DMS153 treated with DMSO at 0.1 percent for 48 hours (cell line): ENCODE results near the gene THAP8.

Experiments used
- DNase-seq: peaks from one replicate; lab custom pipeline; 2025; ENCODE audit not compliant: unreplicated experiment; lab: John Stamatoyannopoulos, UW

THAP8 gene, protein sequence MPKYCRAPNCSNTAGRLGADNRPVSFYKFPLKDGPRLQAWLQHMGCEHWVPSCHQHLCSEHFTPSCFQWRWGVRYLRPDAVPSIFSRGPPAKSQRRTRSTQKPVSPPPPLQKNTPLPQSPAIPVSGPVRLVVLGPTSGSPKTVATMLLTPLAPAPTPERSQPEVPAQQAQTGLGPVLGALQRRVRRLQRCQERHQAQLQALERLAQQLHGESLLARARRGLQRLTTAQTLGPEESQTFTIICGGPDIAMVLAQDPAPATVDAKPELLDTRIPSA

DNA sequence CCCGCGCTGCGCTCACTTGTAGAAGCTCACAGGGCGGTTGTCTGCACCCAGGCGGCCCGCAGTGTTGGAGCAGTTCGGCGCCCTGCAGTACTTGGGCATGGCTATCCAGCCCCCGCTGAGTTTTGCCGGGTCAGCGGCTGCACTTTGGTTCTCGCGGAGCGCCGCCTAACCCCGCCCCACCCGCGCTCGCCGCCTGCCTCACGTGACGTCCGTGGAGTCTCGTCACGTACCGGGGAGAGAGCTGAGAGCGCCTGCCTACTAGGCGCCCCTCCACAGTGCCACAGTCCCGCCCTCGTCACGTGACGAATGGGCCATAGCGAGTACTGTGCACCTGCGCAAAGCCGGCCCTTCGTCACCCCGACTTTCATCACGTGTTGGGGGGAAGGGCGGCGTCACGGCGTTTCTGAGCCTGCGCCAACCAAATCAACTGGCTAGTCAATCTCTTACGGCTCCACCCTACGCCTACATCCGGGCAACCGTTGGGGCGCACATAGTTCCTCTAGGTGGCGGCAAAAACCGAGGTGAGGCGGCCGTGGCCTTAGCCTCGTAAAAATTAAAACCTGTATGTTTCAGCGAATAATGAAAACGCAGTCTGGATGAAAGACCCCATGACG is at the start of gene THAP8:
Gene THAP8 (minus strand): TSS at position 167 of the 614 bp plus-strand sequence. CDS start 68 bp downstream, at position 99.
- peak; percentile 97 for DNase-seq

DNA sequence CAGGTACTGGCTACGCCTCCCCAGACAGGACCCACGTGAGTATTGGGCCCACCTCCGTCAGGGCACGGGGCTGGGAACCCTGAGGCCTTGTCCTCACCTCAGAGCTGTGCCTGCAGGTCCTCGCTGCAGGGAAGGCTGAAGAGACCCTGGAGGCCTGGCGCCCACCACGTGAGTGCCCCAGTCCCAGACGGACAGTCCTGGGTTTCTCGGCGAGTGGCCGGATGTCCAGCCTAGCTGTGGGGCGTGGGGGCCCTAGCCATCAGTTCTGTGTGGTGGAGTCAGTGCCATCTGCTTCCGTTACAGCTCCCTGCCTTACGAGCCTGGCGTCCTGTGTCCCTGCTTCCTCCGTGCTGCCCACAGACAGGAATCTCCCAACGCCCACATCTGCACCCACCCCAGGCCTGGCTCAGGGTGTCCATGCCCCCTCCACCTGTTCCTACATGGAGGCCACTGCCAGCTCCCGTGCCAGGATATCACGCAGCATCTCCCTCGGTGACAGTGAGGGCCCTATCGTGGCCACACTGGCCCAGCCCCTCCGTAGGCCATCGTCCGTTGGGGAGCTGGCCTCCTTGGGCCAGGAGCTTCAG is 49.0 kb upstream of the THAP8 start:
- DNase-seq: no peak

DNA sequence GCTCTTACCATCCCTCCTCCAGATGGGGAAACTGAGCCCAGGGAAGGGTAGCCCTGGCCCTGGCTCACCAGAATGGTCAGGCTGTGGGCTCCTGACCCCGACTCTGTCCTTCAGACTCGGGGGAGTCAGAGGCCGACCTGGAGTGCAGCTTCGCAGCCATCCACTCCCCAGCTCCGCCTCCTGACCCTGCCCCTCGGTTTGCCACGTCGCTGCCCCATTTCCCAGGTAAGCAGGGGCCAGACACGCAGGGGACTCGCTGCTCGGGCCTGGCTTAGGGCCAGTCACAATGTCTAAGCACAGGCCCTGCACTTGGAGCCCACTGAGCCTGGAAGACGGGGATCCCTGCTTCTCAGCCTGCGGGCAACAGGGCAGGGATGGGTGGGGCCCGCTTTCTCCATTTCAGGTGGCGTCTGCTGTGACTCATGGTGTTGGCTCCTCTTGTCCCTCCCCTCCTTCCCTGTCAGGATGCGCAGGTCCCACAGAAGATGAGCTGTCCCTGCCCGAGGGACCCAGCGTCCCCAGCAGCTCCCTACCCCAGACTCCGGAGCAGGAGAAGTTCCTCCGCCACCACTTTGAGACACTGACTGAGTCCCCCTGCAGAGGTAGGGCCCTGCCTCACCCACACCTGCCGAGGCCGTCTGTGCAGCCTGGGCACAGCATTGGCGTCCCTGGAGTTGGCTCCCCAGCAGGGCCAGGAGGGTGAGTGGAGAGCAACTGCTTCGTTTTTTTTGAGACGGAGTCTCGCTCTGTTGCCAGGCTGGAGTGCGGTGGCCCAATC is 47.7 kb upstream of the THAP8 start:
- DNase-seq: no peak

DNA sequence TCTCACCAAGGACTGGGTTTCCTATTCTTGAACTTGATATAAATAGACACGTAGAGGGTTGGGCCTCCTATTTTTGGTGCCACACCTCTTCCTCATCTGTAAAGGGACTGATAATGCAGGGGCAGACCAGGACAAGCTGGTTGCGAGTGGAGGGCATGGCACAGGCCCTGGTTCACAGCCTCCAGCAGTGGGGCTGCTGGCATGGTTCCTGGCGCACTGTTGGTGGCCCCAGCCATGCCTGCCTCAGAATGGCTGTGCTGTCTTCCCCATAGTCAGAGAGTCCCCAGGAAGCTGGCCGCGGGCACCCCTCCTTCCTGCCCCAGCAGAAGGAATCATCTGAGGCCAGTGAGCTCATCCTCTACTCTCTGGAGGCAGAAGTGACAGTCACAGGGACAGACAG is 46.4 kb upstream of the THAP8 start:
- no peak for DNase-seq

DNA sequence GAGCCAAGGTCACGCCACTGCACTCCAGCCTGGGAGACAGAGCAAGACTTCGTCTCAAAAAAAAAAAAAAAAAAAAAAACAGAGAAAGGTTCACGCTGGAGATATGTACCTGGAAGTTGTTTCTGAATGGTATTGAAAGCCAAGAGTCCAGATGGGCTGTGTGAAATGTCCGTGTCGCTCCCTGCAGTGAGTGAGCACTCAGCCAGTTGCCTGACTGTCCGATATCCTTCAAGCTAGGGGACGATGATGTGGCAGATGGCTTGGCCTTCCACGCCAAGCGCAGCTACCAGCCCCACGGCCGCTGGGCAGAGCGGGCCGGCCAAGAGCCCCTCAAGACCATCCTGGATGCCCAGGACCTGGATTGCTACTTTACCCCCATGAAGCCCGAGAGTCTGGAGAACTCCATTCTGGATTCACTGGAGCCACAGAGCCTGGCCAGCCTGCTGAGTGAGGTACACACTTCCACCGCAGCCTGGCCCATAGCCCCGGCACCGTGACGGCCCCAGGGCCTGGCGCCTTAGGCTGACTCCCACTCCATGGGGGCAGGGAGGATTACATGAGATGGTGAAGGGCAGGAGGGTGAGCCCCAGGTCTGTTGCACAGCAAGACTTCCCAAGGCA is 45.2 kb upstream of the THAP8 start:
- no peak for DNase-seq

DNA sequence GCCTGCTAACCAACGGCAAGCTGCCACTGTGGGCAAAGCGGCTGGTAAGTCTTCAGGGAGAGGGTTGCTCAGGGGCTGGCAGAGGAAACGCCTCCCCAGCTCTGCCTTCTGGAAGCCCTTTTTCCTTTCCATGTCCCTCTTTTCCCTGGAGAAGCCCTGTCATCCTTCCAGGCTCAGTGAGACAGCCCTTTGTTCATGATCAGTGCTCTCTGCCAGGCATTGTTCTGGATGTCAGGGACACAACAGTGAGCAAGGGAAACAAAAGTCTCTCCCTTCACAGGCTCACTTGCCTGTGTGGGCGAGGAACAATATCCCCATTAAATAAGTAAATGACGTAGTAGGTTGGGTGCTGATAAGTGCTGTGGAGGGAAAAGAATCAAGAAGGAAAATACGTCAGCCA is 43.0 kb upstream of the THAP8 start:
- DNase-seq: no peak

DNA sequence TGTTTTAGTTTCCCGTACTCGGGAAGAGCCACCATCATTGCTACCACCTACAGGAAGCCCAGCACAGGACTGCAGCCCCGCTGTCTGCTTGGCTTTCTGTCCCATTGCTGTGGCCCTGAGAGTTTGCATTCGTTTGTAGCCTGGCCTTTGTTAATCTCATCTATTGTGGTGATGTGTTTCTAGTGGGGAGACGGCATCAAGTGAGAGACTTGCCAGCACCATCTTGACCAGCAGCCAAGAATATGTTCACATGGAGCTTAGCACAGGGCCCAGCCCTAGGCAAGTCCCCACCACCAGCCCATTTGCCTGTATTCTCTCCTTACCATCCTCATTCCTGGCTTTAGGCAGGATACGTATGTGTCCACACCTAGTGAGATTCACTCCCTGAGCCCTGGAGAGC is 39.6 kb upstream of the THAP8 start:
- no peak for DNase-seq

DNA sequence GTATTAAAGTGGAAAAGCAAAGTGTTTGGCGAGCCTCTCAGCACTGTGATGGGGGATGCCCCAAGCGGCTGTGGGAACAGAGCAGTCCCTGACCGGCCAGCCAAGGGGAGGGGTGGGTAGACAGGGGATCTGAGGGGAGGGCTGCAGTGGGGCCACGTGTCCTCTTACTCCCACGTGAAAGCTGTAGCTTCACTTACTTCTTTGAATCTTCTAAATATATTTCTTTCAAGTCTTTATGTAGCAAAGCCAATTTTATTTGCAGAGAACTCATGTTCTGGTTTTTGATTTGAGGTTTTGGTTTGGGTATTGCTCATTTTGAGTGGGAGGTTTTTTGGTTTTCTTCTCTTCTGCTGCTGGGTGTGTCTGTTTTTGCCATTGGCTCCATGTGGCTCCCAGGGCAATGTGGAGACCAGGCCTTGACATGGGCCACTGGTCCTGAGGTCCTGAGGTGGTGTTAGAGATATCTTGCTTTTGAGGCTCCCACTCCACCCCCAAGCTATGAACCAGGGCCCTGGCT is 39.1 kb upstream of the THAP8 start:
- no peak for DNase-seq

DNA sequence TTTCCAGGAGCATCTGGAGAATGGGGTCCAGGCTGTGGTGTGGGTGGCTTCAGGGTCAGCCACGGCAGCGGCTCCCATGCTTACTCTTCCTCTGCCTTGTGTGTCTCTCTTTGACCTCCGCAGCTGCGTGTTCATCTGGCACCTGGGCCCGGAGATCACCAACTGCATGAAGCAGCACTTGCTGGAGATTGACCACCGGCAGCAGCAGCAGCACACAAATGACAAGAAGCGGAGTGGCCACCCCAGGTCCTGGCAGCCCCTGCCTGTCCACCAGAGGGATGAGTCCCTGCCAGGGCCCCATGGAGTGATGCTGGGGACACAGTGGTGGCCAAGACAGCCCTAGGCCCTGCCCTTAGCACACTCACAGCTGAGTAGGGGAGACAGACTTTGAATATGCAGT is 38.5 kb upstream of the THAP8 start:
- no peak for DNase-seq

DNA sequence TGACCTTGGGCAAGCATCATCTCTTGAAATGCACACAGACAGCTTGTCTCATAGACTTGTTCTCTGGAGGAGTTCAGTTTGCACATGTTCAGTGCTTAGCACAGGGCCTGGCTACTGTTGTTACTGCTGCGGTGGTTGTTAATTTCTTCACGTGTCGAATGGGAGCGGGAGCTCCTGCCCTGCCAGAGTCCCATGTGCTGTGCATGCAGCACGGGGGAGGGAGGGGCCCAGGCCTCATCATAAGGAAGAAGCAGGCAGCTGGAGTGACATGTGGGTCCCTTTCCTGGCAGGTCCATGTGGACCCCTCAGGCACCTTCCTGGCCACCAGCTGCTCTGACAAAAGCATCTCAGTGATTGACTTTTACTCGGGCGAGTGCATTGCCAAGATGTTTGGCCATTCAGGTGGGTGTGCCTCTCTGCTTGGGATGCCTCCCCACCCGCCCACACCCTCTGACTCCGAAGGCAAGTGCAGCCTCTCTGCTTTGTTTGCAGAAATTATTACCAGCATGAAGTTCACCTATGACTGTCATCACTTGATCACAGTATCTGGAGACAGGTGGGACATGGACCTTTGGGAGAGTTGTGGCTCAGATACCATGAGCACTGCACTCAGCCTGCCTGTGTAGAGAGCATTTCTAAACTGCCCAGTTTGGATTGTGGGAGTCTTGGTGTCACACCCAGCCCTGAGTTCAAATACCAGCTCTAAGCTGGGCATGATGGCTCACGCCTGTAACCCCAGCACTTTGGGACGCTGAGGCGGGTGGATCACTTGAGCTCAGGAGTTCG is 37.0 kb upstream of the THAP8 start:
- no peak for DNase-seq

DNA sequence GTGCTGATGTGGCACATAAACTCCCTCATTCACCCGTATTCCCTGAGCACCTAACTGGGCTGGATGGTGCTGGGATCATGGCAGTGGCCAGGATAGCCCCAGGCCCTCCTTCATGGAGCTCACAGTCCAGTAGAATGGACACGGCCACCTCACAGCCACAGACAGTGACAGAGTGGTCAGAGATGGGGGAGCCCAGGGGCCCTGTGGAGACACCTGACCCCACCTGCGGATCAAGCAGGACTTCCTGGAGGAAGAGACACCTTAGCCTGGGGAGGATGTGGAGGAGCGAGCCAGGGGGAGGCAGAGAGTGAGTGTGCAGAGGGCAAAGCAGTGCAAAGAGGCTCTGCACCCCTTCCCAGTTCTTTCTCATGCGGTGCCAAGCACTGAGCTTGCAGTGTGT is 35.8 kb upstream of the THAP8 start:
- DNase-seq: no peak

DNA sequence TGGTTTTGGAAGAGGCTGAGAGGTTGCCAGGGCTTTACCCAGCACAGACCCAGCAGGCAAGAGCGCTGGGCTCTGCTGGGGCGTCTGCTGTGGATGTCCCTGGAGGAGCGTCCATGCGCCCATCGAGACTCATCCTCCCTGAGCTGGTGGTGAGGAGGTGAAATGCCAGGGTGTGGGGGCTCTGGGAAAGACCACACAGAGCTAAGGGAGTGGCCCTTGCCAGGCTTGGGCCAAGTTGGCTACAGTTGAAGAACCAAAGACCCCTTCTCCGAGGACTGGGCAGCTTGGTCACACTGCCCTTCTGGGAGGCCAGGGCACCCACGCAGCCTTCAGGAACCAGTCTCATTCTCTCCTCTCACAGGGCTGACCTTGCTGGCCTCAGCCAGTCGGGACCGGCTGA is 32.2 kb upstream of the THAP8 start:
- no peak for DNase-seq

DNA sequence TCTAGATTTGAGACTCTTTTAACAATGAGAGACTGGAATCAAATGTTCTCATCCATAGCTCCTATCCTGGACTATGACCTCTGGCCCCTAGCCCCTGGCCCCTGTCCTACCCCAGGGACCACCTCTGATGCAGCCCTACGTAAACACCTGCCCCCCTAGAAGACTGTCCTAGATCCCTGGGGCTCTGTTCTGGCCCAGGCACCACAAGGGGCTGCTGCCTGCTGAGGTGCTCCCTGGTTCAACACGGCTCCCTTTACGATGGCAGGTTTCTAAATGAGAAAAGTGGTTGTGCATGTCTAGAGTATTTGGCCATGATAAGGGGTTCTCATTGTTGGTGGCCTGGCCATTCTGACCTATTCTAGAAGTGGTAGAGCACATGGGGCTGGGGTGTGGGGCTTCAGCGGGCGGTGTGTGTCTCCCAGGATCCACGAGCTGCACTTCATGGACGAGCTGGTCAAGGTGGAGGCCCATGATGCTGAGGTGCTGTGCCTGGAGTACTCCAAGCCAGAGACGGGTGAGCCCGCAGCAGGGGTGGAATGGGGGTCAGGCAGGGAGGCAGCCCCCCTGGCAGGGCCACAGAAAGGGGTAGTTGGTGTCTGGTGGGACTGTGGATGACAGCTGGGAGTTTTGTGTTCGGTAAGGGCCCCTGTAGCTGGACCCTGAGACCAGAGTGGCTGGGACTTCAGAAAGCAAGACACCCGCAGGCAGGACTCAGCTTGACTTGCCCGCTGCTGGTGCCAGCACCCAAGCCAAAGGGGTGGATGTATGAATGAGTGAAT is 30.3 kb upstream of the THAP8 start:
- no peak for DNase-seq

DNA sequence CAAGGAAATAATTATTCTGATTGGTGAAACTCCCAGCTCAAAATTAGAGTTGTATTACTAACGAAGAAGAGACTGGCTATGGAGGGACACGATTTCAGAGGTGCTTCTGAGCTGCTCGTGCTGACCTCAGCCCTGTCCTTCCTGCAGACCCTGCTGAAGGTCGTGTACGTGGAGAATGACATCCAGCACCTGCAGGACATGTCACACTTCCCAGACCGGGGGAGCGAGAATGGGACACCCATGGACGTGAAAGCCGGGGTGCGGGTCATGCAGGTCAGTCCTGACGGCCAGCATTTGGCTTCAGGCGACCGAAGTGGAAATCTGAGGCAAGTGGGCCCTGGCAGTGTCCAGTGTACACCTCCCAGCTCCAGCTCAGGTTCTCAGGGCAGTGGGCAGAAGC is 28.8 kb upstream of the THAP8 start:
- no peak for DNase-seq

DNA sequence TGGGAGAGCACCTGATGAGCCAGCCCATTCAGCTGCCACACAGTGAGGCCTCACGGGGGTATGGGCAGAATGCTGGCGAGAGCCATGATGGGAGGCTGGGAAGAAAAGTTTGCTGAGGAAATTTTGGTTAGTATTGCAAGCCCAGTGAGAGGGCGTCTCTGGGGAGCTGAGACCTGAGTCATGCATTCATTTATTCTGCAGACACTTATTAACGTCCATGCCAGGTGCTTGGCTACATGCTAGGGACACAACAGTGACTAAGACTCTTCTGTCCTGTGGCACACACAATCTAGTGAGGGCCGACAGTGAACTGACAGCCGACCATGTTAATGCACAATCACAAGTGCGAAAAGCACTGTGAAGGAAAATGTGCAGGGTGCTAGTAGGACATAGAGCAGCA is 27.8 kb upstream of the THAP8 start:
- DNase-seq: no peak

DNA sequence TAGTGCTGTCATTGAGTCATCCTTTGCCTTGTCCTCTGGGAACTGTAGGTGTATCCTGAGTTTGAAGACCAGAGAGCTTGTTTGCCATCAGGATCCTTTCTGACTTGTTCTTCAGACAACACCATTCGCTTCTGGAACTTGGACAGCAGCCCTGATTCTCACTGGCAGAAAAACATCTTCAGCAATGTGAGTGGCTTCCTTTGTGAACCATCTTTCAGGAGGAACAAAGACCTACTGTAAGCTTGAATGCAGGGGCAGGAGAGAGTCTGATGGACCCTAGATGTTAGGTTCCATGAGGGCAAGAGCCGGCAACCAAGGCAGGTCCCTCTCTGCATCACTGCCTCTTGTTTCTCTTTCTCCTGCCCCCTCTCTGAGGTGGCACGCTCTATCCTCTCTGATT is 27.3 kb upstream of the THAP8 start:
- DNase-seq: no peak

DNA sequence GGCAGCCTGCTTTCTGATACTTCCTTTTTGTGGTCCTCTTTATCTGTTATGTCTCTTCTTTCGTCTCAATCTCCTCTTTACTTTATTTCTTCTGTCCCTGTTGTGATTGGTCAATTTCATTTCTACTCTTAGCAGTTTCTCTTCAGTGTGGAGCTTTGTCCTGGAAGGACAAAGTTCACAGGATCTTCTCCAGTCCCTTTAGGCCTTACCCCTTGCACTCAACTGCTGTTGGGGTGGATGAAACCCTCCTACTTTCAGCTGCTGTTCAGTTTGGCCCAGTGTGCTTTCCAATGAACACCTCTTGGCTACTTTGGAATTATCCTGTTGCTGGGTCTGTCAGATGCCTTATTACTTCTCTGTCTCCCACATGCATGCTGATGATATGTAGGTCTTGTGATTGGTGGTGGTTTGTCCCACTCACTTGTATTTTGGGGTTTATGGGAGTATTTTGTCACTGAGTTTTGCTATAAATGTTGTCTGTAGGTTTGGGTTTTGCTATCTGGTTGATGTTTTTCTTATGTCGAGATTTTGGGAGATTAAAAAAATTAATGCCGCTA is 25.4 kb upstream of the THAP8 start:
- DNase-seq: no peak

DNA sequence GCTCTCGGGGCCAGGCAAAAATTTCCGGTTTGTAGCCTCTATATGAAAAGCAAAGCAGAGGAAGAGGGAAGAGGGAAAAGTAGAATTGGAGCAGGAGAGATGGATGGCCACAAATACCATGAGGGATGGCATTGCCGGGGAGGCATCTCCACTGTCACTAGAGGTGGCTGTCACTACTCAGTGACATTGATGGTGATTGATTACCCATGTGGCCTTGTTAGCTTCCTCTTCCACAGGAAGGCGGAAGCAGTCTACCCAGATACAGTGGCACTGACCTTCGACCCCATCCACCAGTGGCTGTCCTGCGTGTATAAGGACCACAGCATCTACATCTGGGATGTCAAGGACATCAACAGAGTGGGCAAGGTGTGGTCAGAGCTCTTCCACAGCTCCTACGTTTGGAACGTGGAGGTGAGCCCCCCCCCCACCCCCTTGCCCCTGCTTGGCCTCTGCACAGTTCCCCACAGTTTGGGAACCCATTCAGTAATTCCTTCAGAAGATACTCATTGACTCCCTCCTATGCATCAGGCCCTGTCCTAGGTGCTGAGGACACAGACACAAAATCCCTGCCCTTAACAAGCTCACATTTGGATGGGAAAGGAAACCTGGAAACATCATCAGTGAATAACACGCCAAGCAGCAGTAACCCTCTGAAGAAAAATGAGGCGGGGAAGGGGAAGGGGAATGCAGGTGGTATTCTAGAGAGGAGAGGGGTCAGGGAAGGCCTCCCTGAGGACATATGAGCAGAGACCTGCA is 19.2 kb upstream of the THAP8 start:
- DNase-seq: no peak

DNA sequence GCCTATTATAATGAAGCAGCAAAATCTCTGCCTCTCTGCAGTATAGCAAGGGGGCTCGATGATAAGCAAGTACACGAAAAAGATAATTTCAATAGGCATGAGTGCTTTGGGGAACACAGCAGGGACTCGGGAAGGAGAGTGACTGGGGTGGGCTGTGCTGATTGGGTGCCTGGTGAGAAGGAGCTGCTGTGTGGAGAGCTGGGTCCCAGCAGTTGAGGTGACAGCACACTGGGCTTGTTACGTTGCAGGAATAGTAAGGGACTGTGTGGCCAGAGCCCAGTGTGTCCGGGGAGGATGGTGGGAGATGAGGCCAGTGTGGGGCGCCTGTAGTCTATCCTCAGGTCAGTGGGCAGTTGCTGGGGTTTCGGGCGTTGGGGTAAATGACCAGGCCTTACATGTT is 18.0 kb upstream of the THAP8 start:
- DNase-seq: no peak
